Activated naive CD4-positive, alpha-beta T cell treated with anti-CD3 and anti-CD28 coated beads, Interleukin-2, amount 10 ng/mL, durations not matched to agents 5 hours and 36 hours (primary cell): ENCODE results near the gene FCHSD2. TPM values are rescaled to one million over a fixed set of nuclear protein-coding genes. Genes with fewer than 3 reads are reported as not detected.

Experiments
- total RNA-seq, 2 experiments: library from RNA; stranded (reverse); gene quantifications; one replicate each; pipeline ENCODE4 v1.2.3, GENCODE V29; 2021

FCHSD2 gene
- total RNA-seq: 10 to 100 TPM; 45.9 to 47.3 TPM

GRCh38 chr11:73142128-73142377 lies at the start of gene FCHSD2:
Gene FCHSD2, minus strand, starts transcription at chr11:73142318. Its CDS starts 441 bp downstream, at chr11:73141877.

GRCh38 chr11:72814286-72815109 lies 327.6 kb downstream of the FCHSD2 start, which contains the start of gene ATG16L2:
Gene ATG16L2, plus strand, starts transcription at chr11:72814411. Its CDS starts 35 bp downstream, at chr11:72814446.

GRCh38 chr11:72793425-72794367 lies 348.4 kb downstream of the FCHSD2 start, which contains the start of gene STARD10:
Gene STARD10, minus strand, starts transcription at chr11:72794047. Its CDS starts 12,866 bp downstream, at chr11:72781181.

Other genes with a start within 250 kb of the FCHSD2 start
- gene P2RY2, start 76.0 kb upstream of the FCHSD2 start, total RNA-seq: not detected
- not detected for gene P2RY6, start 130.0 kb upstream of the FCHSD2 start, total RNA-seq
- not detected for gene ARHGEF17, start 166.0 kb upstream of the FCHSD2 start, total RNA-seq
- 10 to 100 TPM; 21.6 to 23.2 TPM for gene RELT, start 234.1 kb upstream of the FCHSD2 start, total RNA-seq